Stimulated activated CD8-positive, alpha-beta memory T cell treated with anti-CD3 and anti-CD28 coated beads, Interleukin-12 subunit alpha, Interleukin-12 subunit beta, amount 100 ng/mL, for 24 hours (primary cell): ENCODE results near the gene LGI1.
"Not testable (repeated sequence)": the region's sequence is repeated elsewhere in the genome, so short reads cannot be mapped to it uniquely, and the experiment has no call there.

Experiments used
- DNase-seq: peaks from one replicate; pipeline ENCODE4 v3.0.0-alpha.2; 2020; ENCODE audit errors: extremely low read depth

Gene LGI1

GRCh38 chr10:93807371-93807770 is 49.6 kb downstream of the LGI1 start:
- DNase-seq: no peak

GRCh38 chr10:93812659-93813338 is 55.1 kb downstream of the LGI1 start:
- DNase-seq: no peak

GRCh38 chr10:93813507-93814465 is 56.0 kb downstream of the LGI1 start:
- peak; percentile 5 for DNase-seq

- no peak for DNase-seq
These were observed 57.8 kb downstream of the LGI1 start for GRCh38 chr10:93815304-93816096.

GRCh38 chr10:93816123-93816747 is 58.5 kb downstream of the LGI1 start:
- no peak for DNase-seq

GRCh38 chr10:93818086-93818485 is 60.4 kb downstream of the LGI1 start:
- DNase-seq: no peak

GRCh38 chr10:93819520-93819919 is 61.8 kb downstream of the LGI1 start:
- no peak for DNase-seq

DNA sequence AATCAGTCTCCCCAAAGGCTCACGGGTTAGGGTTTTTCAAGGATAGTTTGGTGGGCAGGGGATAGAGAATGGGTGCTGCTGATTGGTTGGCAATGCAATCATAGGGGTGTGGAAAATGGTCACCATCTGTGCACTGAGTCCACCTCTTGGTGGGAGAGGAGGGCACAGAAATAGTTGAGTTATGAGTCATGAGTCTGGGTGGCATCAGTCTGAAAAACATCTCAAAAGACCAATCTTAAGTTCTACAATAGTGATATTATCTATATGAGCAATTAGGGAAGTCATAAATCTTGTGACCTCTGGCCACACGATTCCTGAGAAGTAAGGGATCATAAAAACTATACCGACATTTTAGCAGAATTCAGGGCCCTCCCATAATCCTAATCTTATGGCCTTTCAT is 62.7 kb downstream of the LGI1 start:
- no peak for DNase-seq

DNA sequence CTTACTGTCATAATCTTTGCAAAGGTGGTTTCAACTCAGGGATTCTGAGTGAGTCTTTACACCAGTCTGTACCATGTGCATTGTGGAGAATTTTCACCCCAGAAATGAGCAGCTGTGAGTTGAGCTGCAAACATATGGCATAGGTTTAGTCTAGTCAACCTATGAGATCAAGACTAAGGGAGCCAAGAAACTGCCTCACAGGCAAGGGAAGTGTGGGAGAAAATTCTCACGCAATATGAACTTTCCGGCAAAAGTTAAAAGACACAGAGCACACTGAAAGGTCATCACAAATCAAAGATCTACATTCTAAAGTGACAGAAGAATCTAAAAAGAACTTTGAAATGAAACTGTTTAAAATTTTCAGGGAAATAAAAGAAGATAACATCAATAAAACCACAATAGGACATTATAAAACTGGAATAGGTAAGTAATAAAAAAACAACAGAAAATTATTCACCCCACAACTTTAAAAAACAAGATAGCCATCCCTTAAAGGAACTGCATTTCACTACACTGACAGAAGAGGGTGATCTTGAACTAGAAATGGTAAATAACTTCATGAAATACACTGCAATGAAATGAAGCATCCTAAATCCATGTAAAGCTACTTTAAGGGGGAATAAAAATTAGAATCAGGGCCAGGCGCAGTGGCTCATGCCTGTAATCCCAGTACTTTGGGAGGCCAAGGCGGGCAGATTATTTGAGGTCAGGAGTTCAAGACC is 63.5 kb downstream of the LGI1 start:
- no peak for DNase-seq

- no peak for DNase-seq
These were observed 68.6 kb downstream of the LGI1 start for GRCh38 chr10:93826355-93826754.

DNA sequence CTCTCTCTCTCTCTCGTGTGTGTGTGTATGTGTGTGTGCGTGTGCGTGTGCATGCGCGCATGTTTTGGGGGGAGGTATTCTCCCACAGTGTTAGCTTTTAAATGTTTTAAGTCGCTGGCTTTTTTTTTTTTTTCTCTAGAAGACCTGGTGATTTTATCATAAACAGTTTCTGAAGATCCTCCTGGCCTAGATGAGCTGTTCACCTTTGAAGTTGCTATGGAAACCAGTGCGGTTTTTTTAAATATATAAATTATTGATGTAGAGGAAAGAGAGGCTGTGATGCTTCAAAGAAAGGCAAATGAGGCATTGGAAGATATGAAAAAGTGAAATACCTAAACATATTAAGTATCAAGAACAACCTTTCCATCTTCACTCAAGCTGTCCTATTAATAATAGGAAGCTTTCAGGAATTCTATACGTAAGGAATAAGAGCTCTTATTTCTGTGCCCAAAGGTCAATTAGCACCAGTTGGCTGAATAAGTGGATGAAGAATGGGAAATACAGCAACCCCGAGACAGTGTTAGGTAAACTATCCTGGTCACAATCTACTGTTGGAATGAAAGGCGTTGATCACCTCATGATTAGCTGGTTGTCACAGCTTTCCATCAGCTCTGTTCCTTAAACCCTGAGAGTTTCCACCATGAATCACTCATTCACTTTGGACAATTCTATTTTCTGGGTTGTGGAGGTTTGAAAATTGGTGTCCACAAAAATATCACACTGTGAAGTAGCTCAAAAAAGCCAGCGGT is 69.5 kb downstream of the LGI1 start:
- no peak for DNase-seq

DNA sequence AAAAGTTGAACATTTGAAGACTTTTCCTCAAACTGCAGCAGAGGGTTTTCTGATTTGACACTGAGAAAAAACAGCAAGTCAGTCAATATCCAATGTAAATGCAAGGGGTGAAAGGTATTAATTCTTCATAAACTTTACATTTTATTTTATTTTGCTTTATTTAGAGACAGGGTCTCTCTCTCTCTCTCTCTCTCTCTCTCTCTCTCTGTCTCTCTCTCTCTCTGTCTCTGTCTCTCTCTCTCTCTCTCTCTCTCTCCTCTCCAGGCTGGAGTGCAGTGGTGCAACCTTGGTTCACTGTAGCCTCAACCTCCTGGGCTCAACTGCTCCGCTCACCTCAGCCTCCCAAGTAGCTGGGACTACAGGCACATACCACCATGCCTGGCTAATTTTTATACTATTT is 73.3 kb downstream of the LGI1 start:
- DNase-seq: not testable (repeated sequence)

- no peak for DNase-seq
These were observed 78.0 kb downstream of the LGI1 start for GRCh38 chr10:93835770-93836169.

- DNase-seq: no peak
These were observed 80.1 kb downstream of the LGI1 start for GRCh38 chr10:93837822-93838221.

- no peak for DNase-seq
These were observed 80.5 kb downstream of the LGI1 start for GRCh38 chr10:93838278-93838677.

DNA sequence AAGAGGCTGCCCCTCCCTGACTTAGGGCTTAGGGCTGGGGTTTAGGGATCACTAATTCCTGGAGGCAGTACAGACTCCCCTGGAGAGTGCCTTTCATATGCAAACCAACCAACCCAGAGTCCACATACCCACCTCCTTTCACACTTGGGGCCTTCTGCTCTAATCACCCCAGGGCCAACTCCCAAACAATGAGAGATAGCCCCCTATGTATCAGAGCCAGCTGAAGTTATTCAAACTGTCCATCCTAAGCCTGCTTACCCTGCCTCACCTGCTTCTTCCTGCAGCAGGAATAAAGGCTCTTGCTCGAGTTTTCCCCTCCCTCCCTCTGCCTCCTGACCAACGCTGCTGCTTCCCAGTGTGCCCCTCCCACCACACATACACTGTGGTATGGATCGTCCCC is 84.2 kb downstream of the LGI1 start:
- DNase-seq: no peak

DNA sequence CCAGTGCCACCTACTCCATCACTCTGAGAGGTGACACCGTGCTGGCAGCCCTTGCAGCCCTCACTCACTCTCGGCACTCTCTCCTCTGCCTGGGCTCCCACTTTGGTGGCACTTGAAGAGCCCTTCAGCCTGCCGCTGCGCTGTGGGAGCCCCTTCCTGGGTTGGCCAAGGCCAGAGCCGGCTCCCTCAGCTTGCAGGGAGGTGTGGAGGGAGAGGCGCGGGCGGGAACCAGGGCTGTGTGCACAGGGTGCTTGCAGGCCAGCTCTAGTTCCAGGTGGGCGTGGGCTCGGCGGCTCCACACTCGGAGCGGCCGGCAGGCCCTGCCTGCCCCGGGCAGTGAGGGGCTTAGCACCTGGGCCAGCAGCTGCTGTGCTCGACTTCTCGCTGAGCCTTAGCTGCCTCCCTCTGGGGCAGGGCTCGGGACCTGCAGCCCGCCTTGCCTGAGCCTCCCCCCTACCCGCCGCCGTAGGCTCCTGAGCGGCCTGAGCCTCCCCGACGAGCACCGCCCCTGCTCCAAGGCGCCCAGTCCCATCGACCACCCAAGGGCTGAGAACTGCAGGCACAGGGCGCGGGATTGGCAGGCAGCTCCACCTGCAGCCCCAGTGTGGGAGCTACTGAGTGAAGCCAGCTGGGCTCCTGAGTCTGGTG is 87.4 kb downstream of the LGI1 start:
- no peak for DNase-seq
